ENCODE data around the gene ARHGEF1. TPM values are rescaled to one million over a fixed set of nuclear protein-coding genes. Genes with fewer than 3 reads are reported as not detected.

ARHGEF1 gene
- polyA plus RNA-seq, 1 donor (not counting 4 experiments of a cell fraction or from before 2014, with no cell fraction given), result 30.5 TPM

DNA sequence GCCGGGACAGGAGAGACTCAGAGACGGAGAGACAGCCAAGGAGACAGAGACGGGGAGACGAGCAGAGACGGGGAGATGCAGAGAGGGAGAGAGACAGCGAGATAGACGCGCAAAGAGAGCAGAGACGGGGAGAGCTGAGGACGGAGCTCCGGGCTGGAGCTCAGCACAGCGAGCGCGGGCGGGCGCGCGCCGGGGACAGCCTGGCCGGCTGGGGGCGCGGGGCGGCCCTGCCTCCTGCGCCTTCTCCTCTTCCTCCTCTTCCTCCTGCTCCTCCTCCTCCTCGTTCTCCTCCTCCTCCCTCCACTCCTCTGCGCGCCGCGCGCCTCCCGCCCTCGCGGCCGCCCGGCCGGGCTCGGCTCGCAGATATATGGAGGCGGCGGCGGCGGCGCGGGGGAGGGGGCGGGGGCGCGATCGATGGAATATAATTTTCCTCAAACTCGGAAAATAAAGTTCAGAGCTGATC is 45.3 kb downstream of the ARHGEF1 start, which contains the start of gene ERFL:
ERFL (minus strand) TSS at position 229 of the 463 bp plus-strand sequence. CDS start 15,530 bp downstream, outside the sequence.
- Histone ChIP-seq H3K9me3 (ENCODE audit: control insufficient read depth, low read depth, low read length) (no peaks in the 10 kb centered on the region), H4K20me1 (ENCODE audit: control insufficient read depth, extremely low read depth, insufficient read depth, low read length) (peaks cover 6% of the 10 kb centered on the region), H3K4me3 (ENCODE audit: control insufficient read depth in 2 of 3, extremely low read depth in 1 of 3, insufficient read depth in 2 of 3, low read depth in 1 of 3, low read length in 3 of 3) (peak within 1 kb of the TSS; percentile 29 to 62 (median 56)), H3K4me2 (ENCODE audit: control insufficient read depth, extremely low read depth, insufficient read depth, low read depth, low read length) (peak within 1 kb of the TSS; percentile 91), H3K9me1 (ENCODE audit: control insufficient read depth, extremely low read depth, insufficient read depth, low read length) (no peaks in the 10 kb centered on the region), H2AFZ (ENCODE audit: control insufficient read depth, low read length) (peak within 1 kb of the TSS; percentile 80), H3K27ac (ENCODE audit: control insufficient read depth, insufficient read depth, low read length) (no peak within 1 kb of the TSS), H3K4me1 (ENCODE audit: control insufficient read depth, extremely low read depth, insufficient read depth, low read length) (peaks cover 6% of the 10 kb centered on the region), H3K9ac (ENCODE audit: control insufficient read depth, extremely low read depth, insufficient read depth, low read length) (no peak within 1 kb of the TSS), H3K27me3 (ENCODE audit: control insufficient read depth, extremely low read depth, insufficient read depth, low read length) (peaks cover 93% of the 10 kb centered on the region), H3K79me2 (ENCODE audit: control insufficient read depth, insufficient read depth, low read length) (no peaks in the 10 kb centered on the region), H3K36me3 (ENCODE audit: control insufficient read depth in 2 of 2, extremely low read depth in 1 of 2, insufficient read depth in 2 of 2, low read length in 2 of 2) (no peaks in the 10 kb centered on the region)
- no peak for FAIRE-seq
- TF ChIP-seq EZH2 (IDR thresholded peaks at IDR 0.05; ENCODE audit: low read length), result no peak
- TF ChIP-seq, protein P1, sequence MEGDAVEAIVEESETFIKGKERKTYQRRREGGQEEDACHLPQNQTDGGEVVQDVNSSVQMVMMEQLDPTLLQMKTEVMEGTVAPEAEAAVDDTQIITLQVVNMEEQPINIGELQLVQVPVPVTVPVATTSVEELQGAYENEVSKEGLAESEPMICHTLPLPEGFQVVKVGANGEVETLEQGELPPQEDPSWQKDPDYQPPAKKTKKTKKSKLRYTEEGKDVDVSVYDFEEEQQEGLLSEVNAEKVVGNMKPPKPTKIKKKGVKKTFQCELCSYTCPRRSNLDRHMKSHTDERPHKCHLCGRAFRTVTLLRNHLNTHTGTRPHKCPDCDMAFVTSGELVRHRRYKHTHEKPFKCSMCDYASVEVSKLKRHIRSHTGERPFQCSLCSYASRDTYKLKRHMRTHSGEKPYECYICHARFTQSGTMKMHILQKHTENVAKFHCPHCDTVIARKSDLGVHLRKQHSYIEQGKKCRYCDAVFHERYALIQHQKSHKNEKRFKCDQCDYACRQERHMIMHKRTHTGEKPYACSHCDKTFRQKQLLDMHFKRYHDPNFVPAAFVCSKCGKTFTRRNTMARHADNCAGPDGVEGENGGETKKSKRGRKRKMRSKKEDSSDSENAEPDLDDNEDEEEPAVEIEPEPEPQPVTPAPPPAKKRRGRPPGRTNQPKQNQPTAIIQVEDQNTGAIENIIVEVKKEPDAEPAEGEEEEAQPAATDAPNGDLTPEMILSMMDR (optimal IDR thresholded peaks at IDR 0.05 in 1 of 3, IDR thresholded peaks at IDR 0.05 in 1 of 3, conservative IDR thresholded peaks at IDR 0.05 in 1 of 3; ENCODE audit: extremely low read depth in 1 of 3, insufficient read depth in 2 of 3, low read length in 3 of 3), result peak in 1 of 3 experiments; percentile 13
- no peak for DNase-seq (ENCODE audit: low read depth, low spot score)
- dilution Hi-C loops (cut with MboI; ENCODE audit: extremely low pct_ligation_motif_present, low sequenced_read_pairs), result no loop called here

DNA sequence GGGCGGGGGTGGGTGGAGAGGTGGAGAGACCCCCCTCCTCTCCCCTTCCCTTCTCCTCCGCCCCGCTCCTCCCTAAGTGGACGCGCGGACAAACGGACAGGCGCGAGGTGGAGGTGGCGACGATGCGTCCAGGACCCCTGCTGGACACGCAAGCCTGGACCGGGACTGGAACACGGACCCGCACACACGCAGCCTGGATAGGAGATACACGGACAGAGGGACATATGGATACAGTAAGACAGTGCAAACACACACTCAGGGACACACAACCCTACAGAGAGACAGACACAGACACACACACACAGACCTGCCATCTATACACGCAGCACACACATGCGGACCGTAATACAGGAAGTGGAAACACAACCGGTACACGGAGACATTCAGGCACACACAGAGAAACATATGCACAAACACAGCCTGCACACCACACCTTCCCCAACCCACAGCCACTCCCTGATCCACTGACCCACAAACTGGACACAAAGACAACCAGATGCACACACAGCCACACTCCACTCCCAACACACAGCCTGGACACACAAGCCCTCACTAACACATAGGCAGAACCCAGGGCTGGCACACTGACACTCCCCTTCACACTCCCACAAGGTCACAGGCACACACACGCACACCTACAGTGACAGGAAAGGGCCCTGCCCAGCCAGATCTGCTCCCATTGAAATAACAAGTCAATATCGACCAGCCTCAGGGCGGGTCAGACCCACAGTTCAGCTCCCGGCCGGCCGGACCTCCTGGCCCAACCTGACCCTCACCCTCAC is 46.0 kb downstream of the ARHGEF1 start:
- H3K27ac ChIP-seq (ENCODE audit: control insufficient read depth, insufficient read depth, low read length), result no peak overlapping the region

More for the DNA sequence above, 46.0 kb downstream of the ARHGEF1 start:
- Histone ChIP-seq H3K79me2 (ENCODE audit: control insufficient read depth, insufficient read depth, low read length) (no peaks in the 10 kb centered on the region), H3K9me1 (ENCODE audit: control insufficient read depth, extremely low read depth, insufficient read depth, low read length) (no peaks in the 10 kb centered on the region), H4K20me1 (ENCODE audit: control insufficient read depth, extremely low read depth, insufficient read depth, low read length) (peaks cover 6% of the 10 kb centered on the region), H3K27me3 (ENCODE audit: control insufficient read depth, extremely low read depth, insufficient read depth, low read length) (peaks cover 97% of the 10 kb centered on the region), H3K9me3 (ENCODE audit: control insufficient read depth, low read depth, low read length) (no peaks in the 10 kb centered on the region), H3K4me2 (ENCODE audit: control insufficient read depth, extremely low read depth, insufficient read depth, low read depth, low read length) (peak overlapping the region; percentile 91), H2AFZ (ENCODE audit: control insufficient read depth, low read length) (peak overlapping the region; percentile 80), H3K36me3 (ENCODE audit: control insufficient read depth in 2 of 2, extremely low read depth in 1 of 2, insufficient read depth in 2 of 2, low read length in 2 of 2) (no peaks in the 10 kb centered on the region), H3K4me1 (ENCODE audit: control insufficient read depth, extremely low read depth, insufficient read depth, low read length) (peaks cover 6% of the 10 kb centered on the region), H3K4me3 (ENCODE audit: control insufficient read depth in 2 of 3, extremely low read depth in 1 of 3, insufficient read depth in 2 of 3, low read depth in 1 of 3, low read length in 3 of 3) (peak overlapping the region in 2 of 3 experiments; percentile 29 to 62), H3K9ac (ENCODE audit: control insufficient read depth, extremely low read depth, insufficient read depth, low read length) (no peak overlapping the region)
- DNase-seq (ENCODE audit: low read depth, low spot score) (no peak), FAIRE-seq (peak; percentile 63)
- dilution Hi-C loops (cut with MboI; ENCODE audit: extremely low pct_ligation_motif_present, low sequenced_read_pairs), result no loop called here
- peak; percentile 97 for TF ChIP-seq EZH2 (IDR thresholded peaks at IDR 0.05; ENCODE audit: low read length)
- TF ChIP-seq, protein P1 (optimal IDR thresholded peaks at IDR 0.05 in 1 of 3, IDR thresholded peaks at IDR 0.05 in 1 of 3, conservative IDR thresholded peaks at IDR 0.05 in 1 of 3; ENCODE audit: extremely low read depth in 1 of 3, insufficient read depth in 2 of 3, low read length in 3 of 3), result peak in 1 of 3 experiments; percentile 12
